Activated effector memory CD4-positive, alpha-beta T cell treated with anti-CD3 and anti-CD28 coated beads, Interleukin-2, amount 50 U/mL, for 16 hours (primary cell): Measurements from ENCODE around the gene ZBTB47.

Source experiments
- DNase-seq: peaks from one replicate; pipeline ENCODE4 v3.0.0-alpha.2; 2020

The ZBTB47 gene

DNA sequence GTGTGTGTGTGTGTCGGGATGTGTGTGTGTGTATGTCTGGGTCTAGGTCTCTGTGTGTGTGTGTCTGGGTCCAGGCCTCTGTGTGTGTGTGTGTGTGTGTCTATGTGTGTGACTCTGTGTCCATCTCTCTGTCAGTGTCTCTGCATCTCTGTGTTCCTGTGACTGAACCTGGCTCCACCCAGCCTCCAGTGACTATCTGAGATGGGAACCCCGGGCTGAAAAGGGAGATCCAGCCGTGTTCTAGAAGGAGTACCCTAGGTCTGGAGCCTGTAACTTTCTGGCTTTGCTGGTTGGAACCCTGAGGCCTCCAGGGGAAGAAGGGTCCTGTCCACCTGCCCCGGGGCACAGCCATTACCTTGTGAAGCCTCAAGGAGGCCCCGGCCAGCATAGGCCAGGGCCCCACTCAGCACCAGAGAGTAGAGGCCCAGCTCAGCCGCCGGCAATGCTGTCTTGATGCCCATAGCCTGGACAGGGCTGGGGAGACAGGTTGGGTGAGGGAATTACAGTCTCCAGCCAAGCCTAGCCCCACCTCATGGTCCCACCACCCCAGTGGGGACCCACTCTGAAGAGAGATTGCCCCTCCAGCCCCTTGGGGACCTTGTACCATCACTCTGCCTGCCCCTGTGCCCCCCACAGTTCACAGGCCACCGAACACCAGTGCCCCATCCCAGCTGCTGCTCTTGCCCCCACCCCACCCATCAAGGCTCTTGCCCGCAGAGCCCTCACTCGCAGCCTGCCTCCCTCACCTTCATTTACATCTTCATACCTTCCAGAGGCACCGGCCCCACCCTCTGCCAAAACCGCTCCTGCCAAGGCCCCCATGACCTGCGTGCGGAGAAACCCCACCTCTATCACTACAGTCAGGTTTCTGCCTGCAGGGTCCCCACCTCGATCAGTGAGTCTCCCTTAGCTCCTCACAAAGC, 47.1 kb downstream of the ZBTB47 start:
- peak; percentile 37 for DNase-seq

DNA sequence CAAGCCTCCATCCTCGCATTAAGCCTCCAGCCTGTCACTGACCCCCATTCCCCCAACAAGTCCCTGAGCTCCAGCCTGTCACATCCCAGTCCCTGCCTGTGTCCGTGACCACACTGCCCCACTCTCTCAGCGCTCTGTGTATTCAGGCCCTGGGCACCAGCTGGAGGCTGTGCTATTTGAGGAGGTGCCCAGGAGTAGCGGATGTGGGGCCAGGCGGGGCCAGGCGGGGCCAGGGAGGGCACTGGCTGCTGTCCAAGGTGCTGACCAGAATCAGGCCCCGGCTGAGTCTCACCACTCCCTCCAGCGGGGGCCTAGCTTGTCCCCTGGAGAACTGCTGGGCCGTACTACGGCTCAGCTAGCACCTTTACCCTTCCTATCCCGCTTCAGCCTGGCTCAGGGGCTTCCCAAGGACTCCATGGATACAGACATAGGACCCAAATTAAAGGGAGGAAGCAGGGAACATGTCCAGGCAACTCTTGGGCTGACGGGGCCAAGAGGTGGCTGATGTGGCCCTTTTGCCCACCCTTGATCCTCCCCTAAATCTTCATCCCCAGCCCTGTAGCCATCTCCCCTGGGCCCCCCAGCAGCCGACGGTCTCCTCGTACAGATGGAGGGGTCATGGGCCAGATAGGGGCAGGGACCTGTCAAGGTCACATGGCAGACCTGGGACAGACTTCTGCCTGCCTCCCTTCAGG, 48.0 kb downstream of the ZBTB47 start:
- DNase-seq, result peak; percentile 83

DNA sequence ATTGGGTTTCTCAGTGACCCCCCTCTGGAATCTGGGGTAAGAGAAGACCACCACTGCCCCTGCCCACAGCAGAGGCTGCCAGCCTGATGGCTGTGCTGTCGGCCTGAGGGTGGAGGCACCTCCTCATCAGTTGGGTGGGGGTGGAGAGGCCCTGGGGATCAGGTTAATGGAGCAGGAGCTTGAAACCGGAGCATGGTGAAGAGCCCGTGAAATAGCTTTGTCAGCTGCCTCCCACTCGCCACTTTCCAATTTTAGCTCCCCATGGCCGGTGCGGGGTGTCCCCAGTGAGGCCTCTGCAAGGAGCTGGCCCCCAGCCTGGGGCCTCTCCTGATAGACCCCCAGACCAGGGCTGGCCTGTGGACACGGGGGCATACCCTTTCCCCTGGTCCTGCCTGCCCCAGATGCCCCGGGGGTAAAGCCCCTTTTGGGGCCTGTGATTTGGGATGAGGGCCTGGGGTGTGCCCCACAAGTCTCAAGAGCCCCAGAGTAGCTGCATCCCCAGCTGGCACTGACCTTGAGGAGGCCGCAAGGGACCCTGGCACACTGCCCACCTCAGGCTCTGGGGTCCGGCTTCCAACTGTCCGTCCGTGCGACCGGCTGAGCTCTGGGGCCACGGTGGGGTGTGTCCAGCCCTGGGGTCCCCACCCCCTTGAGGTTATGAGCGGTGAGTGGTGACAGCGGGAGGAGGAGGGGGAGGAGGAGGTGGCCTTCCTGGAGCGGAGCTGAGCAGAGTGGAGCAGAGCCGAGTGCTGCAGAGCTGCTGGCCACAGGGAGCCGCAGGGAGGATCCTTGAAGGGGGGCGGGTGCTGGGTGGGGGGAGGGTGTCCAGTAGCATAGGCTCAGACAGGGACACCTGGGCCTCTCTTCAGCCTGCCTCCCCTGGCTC, 48.8 kb downstream of the ZBTB47 start, which contains the start of gene HHATL:
Gene HHATL (minus strand): TSS at position 733 of the 886 bp plus-strand sequence. CDS start 1,972 bp downstream, outside the sequence.
- DNase-seq, result peak; percentile 60

DNA sequence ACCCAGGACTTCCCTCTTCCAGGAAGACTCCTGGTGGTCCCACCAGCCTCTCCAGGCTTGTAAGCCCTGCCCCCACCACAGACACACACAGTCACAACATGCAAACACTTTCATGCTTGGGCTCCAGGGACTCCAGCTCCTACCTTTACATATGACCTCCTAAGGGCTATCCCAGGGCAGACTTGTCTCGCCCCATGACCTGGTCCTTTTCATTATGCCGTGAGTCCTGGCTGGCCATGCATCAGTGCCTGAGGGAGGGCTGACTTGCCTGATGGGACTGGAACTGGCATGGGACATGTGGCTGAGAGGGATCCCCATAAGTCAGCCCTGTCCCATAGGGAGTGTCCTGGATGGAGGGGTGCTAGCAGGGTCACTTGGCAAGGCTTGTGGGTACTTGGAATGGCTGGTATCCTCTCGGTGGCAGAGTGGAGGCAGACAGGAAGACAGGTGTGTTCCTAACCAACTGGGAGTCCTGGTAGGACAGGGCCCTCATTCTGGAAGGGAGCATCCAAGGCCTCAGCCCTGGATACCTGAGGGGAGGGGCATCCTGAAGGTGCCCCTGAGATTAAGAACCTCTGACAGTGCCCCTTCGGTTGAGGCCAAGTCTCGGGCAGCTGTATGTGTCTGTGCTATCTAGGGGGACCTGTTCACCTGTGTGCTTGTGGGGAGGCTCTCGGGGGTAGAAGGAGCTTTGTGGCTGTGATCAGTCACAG, 49.6 kb downstream of the ZBTB47 start:
- peak; percentile 42 for DNase-seq

DNA sequence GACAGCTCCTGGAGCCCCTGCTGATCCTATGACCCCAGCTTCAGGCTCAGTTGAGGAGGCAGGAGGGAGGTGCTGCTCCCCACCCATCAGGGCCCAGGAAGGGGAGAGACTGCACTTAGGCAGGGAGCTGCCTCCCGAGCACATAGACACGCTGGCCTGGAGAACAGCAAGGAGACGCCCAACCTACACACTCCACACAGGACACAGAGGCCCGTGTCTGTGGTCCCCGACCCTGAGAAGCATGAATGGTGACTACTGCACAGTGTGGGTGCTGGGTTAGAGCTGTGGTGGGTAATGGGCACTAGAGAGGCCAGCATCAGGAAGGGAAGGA, 50.2 kb downstream of the ZBTB47 start:
- peak; percentile 55 for DNase-seq

DNA sequence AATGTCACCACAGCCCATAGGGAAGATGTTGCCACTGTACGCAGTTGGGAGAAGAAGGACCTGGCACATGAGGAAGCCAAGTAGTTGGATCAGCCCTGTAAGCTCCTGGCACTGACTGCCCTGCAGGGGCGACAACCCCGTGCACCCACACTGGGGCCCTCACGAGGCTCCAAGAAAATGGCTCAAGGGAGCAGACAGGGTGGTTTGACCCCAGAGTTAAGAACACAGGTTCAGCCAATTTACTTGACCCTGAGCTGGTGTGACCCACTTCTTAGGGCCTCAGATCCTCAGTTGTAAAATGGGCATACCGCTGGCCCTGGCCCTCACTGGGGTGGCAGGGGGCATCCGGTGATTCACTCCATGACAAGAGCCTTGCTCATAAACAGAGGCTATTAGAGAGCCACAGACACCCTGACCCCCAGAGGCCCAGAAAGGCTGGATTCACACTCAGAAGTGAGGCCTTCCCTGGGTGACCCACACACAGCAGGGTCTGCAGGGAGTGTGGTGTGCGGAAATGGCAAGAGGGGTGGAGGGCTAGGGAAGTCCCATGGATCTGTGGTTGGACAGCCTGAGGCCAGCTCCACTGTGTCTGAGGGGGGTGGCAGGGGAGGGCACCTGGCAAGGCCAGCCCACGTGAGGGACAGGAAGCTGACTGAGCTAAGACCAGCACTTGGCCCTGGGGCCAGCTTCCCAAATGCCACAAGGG, 50.8 kb downstream of the ZBTB47 start:
- DNase-seq, result peak; percentile 59

DNA sequence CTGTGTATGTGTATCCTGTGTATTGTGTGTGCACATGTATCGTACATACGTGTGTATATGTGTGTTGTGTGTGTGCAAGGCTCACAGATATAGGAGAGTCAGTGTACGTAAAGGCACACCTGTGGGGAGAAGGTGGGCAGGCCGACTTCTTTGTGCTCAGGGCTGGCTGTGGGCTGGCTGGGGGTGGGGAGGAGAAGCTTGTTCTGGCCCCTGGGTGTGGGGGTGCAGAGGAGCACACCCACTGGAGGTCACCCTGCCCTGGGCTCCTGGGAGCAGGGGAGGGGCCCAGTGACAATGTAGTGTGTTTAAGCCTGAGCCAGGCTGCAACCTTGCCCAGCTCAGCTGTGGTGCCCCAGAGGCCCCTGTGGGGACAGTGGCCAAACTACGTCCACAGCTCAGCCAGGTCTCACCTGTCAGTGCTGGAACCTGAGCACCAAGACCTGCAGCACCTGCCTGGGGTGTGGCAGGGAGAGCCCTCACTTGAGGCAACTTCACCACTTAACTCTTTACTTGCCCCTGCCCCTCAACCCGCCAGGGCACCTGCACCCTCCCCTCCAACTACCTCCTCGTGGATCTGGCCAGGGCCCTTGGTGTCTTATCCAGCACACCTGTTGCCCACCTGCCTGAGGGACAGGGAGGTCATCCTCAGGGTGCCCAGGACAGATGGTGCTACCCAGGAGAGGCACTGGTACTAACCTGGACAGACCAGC, 51.7 kb downstream of the ZBTB47 start:
- DNase-seq, result peak; percentile 48

DNA sequence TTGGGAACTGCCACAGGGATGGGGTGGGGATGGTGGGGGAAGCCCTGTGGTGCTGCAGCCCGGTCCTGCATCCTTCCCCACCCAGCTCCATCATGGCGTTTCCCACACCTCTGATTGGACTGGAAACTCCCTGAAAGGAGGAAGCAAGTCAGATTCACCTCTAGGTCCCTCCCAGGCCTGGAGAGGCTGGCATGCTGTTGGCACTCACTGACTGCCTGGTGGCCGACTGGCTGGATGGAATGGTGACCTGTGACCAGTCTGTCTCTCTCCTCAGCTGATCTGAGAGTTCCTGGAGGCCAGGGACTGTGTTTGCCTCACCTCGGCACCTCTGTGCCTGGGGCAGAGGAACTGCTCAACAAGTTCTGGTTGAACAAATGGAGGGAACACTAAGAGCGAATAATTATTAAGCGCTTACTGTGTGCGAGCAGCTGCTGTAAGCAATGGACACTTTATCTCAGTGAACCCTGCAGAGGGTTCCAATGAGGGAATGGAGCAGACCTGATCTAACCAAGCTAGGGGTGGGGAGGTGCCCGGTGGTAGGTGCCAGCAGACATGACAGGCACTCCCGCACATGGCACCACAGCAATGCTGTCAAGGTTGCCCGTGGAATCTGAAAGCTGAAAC, 52.6 kb downstream of the ZBTB47 start:
- DNase-seq, result peak; percentile 16

DNA sequence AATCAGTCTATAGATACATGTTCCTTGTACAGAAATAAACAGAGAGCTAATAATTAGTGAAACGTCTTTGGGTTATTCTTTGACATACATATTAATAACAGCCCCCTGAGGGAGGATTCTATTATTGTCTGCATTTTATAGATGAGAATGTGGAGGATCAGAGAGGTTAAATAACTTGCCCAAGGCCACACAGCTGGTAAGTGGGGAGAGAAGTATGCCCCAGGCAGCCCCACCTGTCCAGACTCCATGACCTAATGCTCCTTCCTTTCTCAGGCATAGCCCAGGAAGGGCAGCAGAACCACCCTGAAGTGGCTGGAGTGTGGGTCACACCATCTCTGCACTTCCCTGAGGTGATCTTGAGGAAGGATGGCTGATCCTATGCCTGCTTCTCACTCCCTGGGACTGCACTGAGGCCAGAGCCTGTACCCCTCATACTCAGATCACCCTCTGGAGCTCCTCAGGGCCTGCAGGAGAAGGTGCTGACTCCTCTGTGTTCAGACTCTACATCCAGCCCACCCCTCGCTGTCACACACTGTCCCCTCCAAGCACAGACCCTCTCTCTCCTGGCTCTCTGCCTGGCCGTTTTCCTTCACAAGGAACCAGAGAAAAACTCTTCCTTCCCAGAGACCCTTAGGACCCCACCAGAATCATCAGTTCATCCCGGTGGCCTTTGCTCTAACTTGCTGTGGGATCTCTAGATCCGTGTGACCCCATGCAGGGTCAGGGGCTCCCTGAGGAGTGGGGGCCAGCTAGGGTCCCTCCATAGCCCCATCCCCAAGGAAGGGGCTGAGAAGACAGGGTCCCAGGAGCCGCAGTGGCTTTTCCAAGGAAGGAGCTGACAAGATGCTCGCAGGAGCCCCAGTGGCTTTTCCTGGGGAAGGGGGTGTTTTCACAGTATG, 53.5 kb downstream of the ZBTB47 start:
- DNase-seq, result peak; percentile 42

DNA sequence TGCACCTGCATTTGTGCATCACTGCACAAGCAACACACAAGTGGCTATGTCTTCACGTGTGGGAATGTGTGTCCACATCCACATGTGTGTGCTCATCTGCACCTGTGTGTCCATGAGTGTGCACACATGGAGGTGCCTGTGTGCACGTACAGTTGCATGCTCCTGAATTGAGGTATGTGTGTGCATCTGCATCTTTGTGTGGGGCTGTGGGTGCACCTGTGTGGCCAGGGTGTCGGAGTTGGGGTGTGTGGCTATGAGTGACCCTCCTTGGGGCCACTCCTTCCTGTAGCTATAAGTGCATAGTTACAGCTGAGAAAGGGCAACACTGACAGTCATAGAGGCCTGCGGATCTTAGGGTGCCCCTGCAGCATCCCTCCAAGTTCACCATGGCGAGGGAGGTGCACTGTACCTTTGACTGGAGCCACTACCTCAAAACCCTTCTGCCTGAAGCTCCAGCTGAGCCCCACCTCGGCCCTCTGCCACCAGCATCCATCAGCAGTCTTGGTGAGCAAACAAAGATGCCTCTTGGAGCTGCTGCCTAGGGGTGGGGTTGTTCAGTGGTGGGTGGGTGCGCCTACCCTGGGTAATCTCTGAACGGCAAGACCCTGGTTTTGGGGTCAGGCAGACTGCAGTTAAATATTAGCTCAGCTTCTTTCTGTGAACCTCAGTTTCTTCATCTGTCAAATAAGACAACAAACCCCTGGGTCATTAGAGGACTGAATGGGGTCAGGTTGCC, 54.3 kb downstream of the ZBTB47 start:
- peak; percentile 42 for DNase-seq

DNA sequence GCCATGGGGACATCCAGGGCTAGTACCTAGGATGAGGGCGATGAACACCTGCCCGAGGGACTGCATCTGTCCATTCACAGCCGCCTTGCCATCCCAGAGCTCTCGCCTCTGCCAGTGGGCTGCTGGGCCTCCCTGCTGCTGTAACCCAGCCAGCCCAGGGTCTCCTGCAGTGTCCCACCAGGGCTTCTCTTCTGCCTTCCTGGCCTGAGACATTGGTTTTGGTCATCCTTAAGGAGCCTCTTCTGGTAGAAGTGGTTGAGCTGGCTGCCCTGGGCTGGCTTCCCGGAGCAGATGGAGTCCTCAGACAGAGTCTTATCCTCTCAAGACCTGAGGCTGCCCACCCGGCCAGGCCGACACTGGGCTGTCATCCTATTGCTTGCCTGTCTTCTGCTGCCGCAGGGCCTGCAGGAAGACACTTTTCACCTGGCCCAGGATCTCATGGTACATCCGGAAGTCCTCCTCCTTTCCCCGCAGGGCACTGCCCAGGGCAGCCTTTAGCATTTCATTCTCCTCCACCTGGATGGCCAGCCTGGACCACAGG, 55.2 kb downstream of the ZBTB47 start:
- DNase-seq, result peak; percentile 50

DNA sequence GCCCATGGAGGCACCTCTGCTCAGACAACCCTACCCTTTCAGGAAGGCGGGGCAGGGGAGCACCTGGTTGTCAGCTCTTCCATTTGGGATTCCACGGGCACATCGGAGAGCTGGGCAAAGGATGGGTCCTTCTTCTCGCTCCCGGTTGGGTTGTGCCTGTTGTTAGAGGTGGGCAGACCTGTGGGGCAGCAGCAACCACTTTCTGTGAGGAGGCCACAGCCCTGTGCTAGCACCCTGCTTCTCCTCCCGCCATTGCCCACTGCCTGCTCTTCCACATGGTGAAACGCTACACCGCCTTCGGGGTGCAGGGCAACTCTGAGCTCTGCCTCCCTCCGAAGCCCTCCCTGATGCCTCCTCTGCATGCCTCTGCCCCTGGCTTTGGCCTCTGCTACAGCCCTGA, 56.1 kb downstream of the ZBTB47 start:
- peak; percentile 49 for DNase-seq

DNA sequence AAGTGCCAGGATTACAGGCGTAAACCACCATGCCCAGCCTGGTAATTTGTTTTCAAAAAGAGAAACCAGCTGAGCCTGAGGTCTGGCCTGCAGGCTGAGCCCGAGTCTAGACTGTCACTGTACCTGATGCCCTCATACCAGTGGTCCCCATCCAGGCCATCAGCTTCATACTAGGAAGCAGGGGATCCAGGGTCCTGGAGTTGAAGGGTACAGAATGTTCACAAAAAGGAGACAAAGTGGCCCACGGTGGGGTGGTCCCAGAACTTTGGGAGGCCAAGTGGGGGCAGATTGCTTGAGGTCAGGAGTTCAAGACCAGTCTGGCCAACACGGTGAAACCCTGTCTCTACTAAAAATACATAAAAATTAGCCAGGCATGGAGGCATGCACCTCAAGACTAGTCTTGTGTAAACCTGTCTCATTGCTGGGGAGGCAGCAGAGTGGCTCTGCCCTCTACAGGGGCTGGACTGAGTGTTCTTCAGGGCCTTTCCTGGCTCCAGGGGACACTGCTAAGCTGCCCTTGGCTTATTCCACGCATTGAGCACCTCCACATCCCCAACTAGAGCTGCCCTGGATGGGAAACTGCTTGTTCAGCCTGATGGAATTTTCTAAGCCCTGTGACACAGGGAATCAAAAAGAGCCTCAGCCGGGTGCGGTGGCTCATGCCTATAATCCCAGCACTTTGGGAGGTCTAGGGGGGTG, 57.0 kb downstream of the ZBTB47 start:
- DNase-seq, result no peak

DNA sequence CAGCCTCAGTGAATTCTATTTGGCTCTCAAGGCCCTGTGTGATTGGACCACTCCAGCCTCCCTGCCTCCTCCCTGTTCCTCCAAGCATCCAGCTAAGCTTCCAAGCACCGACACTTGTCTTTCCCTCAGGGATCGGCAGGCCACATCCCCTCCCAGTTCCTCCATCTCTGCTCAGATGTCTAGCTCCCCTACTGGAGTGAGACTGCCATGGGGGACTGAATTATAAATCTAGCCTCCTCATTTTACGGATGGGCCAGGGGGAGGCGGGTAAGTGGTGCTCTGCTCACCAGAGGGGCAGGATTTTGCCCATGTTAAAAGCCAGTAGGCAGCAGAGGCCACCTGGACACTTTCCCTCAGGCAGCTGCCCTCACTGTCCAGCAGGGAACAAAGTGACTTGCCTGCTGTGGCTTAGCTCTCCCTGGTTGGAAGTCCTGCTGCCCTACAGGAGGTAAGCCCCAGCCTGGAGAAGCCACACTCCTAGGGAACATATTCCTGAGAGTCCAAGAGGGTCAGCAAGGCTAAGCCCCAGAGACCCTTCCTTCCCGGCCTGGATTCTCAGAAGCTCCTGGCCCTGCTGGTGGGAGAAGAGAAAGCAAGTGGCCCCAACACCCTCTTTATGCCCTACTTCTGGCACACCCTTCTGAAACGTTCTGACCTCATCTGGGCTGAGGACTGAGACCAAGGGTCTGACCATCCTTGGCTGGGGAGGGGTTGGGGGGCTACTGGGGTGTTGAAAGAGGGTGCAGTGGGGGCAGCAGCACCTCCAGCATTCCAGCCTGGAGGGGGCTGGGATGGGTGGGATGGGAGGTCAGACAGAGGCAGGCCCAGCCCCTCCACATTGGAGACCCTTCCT, 58.2 kb downstream of the ZBTB47 start:
- peak; percentile 39 for DNase-seq

DNA sequence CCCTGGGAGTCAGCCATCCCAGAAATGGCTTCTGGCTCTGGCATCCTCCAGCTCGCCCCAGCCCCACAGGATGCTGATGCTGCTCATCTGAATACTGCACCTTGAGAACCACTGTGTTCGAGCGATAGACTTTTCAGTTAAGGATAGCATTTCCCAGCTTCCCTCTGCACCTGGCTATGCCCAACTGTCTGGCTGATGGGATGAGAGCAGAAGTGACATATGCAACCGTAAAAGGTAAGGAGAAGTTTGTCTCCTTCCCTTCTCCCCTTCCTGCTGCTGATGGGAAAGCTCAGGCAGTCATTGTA, 58.8 kb downstream of the ZBTB47 start:
- DNase-seq, result peak; percentile 36

DNA sequence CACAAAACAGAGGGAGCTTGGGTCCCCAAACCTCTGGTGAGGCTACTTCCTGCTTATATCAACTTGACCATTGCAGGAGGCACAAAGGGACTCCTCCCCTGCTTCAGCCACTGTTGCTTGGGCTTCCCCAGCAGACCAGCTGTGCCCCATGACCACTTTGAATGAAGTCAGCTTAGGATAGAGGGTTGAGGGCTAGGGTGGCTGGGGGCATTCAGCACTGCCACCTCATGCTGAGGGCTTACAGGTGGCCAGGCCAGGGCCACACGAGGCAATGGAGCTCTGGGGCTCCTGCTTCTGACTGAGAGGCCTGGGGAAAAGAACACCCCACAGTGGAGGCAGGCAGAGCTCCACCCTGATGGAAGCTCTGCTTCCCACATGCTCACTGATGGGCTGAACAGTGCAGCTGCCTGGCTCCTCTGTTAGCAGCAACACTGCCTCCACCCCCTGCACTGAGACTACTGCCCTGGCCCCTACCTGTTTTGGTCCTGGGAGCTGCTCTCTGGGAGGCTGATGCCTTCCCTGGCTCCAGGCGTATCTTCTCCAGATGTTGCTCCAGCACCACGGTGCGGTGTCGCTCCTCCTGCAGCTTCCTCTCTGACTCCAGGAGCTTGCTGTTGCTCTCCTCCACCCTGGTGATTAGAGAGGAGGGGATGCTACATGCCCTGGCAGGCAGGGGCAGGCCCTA, 59.3 kb downstream of the ZBTB47 start:
- DNase-seq, result peak; percentile 37
